22Rv1 (cell line): ENCODE data around the gene CXCL9.
"Not testable (repeated sequence)": the region's sequence is repeated elsewhere in the genome, so short reads cannot be mapped to it uniquely, and the experiment has no call there.

Experiments
- H3K27ac ChIP-seq: fragments of 450-650 bp; 2 replicates; pipeline ENCODE4 v1.5.1; 2017
- ZFX ChIP-seq: fragments of 450-650 bp; IDR thresholded peaks from 2 replicates; pipeline ENCODE4 v1.6.1; 2017; ENCODE audit warnings: antibody characterized with exemption, borderline replicate concordance
- TF ChIP-seq, protein P1 (sequence below): fragments of 450-650 bp; IDR thresholded peaks from 2 replicates; pipeline ENCODE4 v1.5.1; 2017; ENCODE audit warnings: mild to moderate bottlenecking

The CXCL9 gene

DNA sequence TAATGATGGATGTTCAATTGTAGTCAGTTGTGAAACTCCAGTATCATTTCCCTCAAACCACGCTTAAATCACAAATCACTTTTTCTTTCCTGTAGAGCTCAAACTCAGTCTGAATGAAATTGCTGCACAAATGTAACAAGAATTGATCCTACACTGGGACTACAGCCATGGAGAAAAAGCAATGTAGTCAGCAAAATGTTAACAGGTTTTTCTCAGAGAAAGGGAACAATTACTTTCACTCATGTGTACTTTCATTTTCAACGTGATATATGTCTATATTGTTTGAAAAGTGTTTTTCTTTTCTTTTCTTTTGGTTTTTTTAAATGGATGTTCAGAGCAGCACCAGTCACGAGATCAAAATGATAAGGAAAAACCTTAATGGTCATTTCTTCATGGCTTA is 39.2 kb downstream of the CXCL9 start:
- H3K27ac ChIP-seq = no peak overlapping the region
- no peak for TF ChIP-seq ZFX
- TF ChIP-seq, protein P1, sequence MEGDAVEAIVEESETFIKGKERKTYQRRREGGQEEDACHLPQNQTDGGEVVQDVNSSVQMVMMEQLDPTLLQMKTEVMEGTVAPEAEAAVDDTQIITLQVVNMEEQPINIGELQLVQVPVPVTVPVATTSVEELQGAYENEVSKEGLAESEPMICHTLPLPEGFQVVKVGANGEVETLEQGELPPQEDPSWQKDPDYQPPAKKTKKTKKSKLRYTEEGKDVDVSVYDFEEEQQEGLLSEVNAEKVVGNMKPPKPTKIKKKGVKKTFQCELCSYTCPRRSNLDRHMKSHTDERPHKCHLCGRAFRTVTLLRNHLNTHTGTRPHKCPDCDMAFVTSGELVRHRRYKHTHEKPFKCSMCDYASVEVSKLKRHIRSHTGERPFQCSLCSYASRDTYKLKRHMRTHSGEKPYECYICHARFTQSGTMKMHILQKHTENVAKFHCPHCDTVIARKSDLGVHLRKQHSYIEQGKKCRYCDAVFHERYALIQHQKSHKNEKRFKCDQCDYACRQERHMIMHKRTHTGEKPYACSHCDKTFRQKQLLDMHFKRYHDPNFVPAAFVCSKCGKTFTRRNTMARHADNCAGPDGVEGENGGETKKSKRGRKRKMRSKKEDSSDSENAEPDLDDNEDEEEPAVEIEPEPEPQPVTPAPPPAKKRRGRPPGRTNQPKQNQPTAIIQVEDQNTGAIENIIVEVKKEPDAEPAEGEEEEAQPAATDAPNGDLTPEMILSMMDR = no peak

DNA sequence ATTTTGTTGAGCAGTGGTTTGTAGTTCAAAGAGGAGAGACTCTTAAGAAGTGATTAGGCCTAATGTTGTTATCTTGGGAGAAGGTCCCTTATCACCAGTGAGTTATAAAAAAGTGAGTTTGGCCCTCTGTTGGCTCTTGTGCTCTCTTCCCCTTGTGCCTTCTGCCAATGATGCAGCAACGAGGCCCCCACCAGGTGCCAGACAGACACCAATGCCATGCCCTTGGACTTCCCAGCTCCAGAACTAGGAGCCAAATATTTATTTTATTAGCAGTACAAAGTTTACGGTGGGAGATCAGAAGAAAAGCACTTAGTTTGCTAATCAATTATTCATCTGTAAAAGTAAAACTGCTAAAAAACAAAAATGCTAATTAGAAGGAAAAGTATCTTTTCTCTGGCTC is 43.8 kb downstream of the CXCL9 start:
- no peak overlapping the region for H3K27ac ChIP-seq
- TF ChIP-seq, protein P1 = no peak
- no peak for TF ChIP-seq ZFX

DNA sequence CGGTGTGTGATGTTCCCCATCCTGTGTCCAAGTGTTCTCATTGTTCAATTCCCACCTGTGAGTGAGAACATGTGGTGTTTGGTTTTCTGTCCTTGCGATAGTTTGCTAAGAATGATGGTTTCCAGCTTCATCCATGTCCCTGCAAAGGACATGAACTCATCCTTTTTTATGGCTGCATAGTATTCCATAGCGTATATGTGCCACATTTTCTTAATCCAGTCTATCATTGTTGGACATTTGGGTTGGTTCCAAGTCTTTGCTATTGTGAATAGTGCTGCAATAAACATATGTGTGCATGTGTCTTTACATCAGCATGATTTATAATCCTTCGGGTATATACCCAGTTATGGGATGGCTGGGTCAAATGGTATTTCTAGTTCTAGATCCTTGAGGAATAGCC is 45.2 kb downstream of the CXCL9 start:
- H3K27ac ChIP-seq = not testable (repeated sequence)

DNA sequence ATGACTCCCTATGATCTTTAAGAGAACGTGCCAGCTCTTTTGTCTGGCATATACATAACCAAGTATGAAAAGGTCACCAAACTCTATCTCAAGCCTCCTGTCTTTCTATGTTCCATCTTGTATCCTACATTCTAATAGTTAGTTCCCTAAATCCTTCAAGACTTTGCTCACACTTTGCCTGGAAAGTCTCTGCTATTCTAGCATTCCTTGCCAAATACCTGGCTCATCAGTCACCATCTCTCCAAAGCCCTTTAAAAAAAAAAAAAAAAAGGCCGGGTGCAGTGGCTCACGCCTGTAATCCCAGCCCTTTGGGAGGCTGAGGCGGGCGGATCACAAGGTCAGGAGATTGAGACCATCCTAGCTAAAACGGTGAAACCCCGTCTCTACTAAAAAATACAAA is 48.8 kb downstream of the CXCL9 start:
- not testable (repeated sequence) for H3K27ac ChIP-seq

- not testable (repeated sequence) for H3K27ac ChIP-seq
These were observed 52.5 kb downstream of the CXCL9 start for GRCh38 chr4:75954811-75955210.

DNA sequence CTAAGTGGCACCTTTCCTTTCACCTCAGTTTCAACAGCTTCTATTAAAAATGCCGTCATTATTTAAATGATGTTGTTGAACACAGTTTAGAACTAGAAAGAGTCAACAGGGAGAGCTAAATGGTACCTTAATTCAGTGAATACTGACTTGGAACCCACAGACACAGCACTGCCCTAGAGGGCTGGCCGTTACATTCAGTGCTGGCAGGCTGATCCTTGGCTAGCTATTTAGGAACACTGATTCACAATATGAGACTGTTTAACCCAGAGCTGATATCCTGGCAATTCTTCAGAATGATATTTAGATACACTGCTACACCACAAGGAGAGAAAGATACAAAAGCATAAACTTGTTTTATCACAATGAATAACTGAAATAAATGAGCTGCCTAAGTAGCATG is 53.8 kb downstream of the CXCL9 start:
- no peak overlapping the region for H3K27ac ChIP-seq
- TF ChIP-seq, protein P1 = no peak
- TF ChIP-seq ZFX = no peak
